ENCODE data around the gene FBXO42. TPM values are rescaled to one million over a fixed set of nuclear protein-coding genes. Genes with fewer than 3 reads are reported as not detected.

The FBXO42 gene
- total and polyA plus RNA-seq, 10 donors, result 8.6 to 30.2 (median 20.1) TPM

GRCh38 chr1:16383888-16384287 lies 31.6 kb upstream of the FBXO42 start:
- intact Hi-C loops (cut with DNase I; ENCODE audit: low total_unique reads), result no loop called here
- Histone ChIP-seq H3K4me1 (peaks cover 40 to 100% (median 79%) of the 10 kb centered on the region in 6 donors), H3K36me3 (peaks cover 0 to 23% (median 0%) of the 10 kb centered on the region in 6 donors), H3K9me3 (no peaks in the 10 kb centered on the region), H3K4me3 (no peak overlapping the region), H3K27me3 (replicated peaks in 1 of 7) (no peaks in the 10 kb centered on the region), H3K27ac (no peak overlapping the region)
- DNase-seq, result no peak
- TF ChIP-seq CTCF (IDR thresholded peaks at IDR 0.05 in 8 of 11, conservative IDR thresholded peaks at IDR 0.05 in 3 of 11) (no peak), POLR2A (IDR thresholded peaks at IDR 0.05) (no peak), POLR2AphosphoS5 (IDR thresholded peaks at IDR 0.05) (no peak)
- WGBS, 5 donors, result 90 to 97% (median 93%) methylated on average over 5 of the region's 5 CpGs

- Histone ChIP-seq H3K4me3 (no peak overlapping the region), H3K36me3 (peaks cover 0 to 20% (median 0%) of the 10 kb centered on the region in 6 donors), H3K27ac (no peak overlapping the region), H3K4me1 (peaks cover 36 to 100% (median 73%) of the 10 kb centered on the region in 6 donors), H3K27me3 (replicated peaks in 1 of 7) (no peaks in the 10 kb centered on the region), H3K9me3 (no peaks in the 10 kb centered on the region)
- no peak for TF ChIP-seq POLR2AphosphoS5 (IDR thresholded peaks at IDR 0.05)
- no peak for TF ChIP-seq POLR2A (IDR thresholded peaks at IDR 0.05)
- TF ChIP-seq CTCF (IDR thresholded peaks at IDR 0.05 in 8 of 11, conservative IDR thresholded peaks at IDR 0.05 in 3 of 11), result no peak
- intact Hi-C loops (cut with DNase I; ENCODE audit: low total_unique reads), result no loop called here
- WGBS, 5 donors, result 70 to 76% (median 74%) methylated on average over 4 of the region's 4 CpGs
- peak; percentile 7 for DNase-seq
Measured at GRCh38 chr1:16380868-16381267, 28.6 kb upstream of the FBXO42 start.

- intact Hi-C loops (cut with DNase I; ENCODE audit: low total_unique reads), result no loop called here
- no peaks in the 10 kb centered on the region for H3K27me3 ChIP-seq (replicated peaks in 1 of 7)
- H3K4me3 ChIP-seq, result no peak overlapping the region
- H3K4me1 ChIP-seq, result peaks cover 33 to 100% (median 76%) of the 10 kb centered on the region in 6 donors
- no peak for DNase-seq
- H3K27ac ChIP-seq, result peak overlapping the region in 1 of 8 donors; percentile 19
- H3K36me3 ChIP-seq, result peaks cover 0 to 27% (median 0%) of the 10 kb centered on the region in 6 donors
- no peak for TF ChIP-seq POLR2AphosphoS5 (IDR thresholded peaks at IDR 0.05)
- TF ChIP-seq CTCF (IDR thresholded peaks at IDR 0.05 in 8 of 11, conservative IDR thresholded peaks at IDR 0.05 in 3 of 11), result no peak
- no peak for TF ChIP-seq POLR2A (IDR thresholded peaks at IDR 0.05)
- no peaks in the 10 kb centered on the region for H3K9me3 ChIP-seq
- WGBS, 5 donors, result 72 to 84% (median 82%) methylated on average over 7 of the region's 7 CpGs
Measured at GRCh38 chr1:16378443-16378842, 26.2 kb upstream of the FBXO42 start.

- H3K27ac ChIP-seq, result peak overlapping the region in 6 of 8 donors; percentile 55 to 81 (median 76)
- no peak for DNase-seq
- peaks cover 45 to 100% (median 85%) of the 10 kb centered on the region in 6 donors for H3K4me1 ChIP-seq
- WGBS, 5 donors, result 79 to 84% (median 80%) methylated on average over 4 of the region's 4 CpGs
- intact Hi-C loops (cut with DNase I; ENCODE audit: low total_unique reads), result no loop called here
- TF ChIP-seq POLR2A (IDR thresholded peaks at IDR 0.05), result no peak
- TF ChIP-seq CTCF (IDR thresholded peaks at IDR 0.05 in 8 of 11, conservative IDR thresholded peaks at IDR 0.05 in 3 of 11), result no peak
- TF ChIP-seq POLR2AphosphoS5 (IDR thresholded peaks at IDR 0.05), result no peak
- H3K4me3 ChIP-seq, result no peak overlapping the region
- no peaks in the 10 kb centered on the region for H3K9me3 ChIP-seq
- H3K36me3 ChIP-seq, result peaks cover 0 to 32% (median 0%) of the 10 kb centered on the region in 6 donors
- H3K27me3 ChIP-seq (replicated peaks in 1 of 7), result no peaks in the 10 kb centered on the region
Measured at GRCh38 chr1:16376971-16377370, 24.7 kb upstream of the FBXO42 start.

Measured in spleen (tissue), 11 donors.